HUES6 (cell line): ENCODE data around the gene RPL22.

Experiments used
- H3K27ac ChIP-seq: 2 replicates; pipeline ENCODE4 v1.7.0; 2013; ENCODE audit warnings: low read depth, mild to moderate bottlenecking, low read length, inconsistent platforms
- H3K27me3 ChIP-seq: 2 replicates; pipeline ENCODE4 v1.6.1; 2013; ENCODE audit warnings: low read length; ENCODE audit not compliant: control insufficient read depth, insufficient read depth
- H3K36me3 ChIP-seq: 2 replicates; pipeline ENCODE4 v1.6.1; 2013; ENCODE audit warnings: low read length; ENCODE audit not compliant: control insufficient read depth, insufficient read depth
- H3K4me1 ChIP-seq: 2 replicates; pipeline ENCODE4 v1.6.1; 2013; ENCODE audit warnings: low read length; ENCODE audit not compliant: control insufficient read depth, insufficient read depth
- H3K4me3 ChIP-seq: 2 replicates; pipeline ENCODE4 v1.5.1; 2013; ENCODE audit warnings: low read depth, low read length
- H3K9ac ChIP-seq: one replicate; pipeline ENCODE4 v1.6.1; 2013; ENCODE audit warnings: mild to moderate bottlenecking, low read length
- H3K9me3 ChIP-seq: 2 replicates; pipeline ENCODE4 v1.6.1; 2013; ENCODE audit warnings: low read depth, low read length; ENCODE audit not compliant: control insufficient read depth, insufficient read depth

RPL22 gene

GRCh38 chr1:6178751-6179563, 20.4 kb downstream of the RPL22 start:
- peaks cover 18% of the 10 kb centered on the region; the same call in 1 of the 2 replicates for H3K4me1 ChIP-seq
- no peaks in the 10 kb centered on the region for H3K36me3 ChIP-seq
- peak overlapping the region; percentile 51 for H3K4me3 ChIP-seq
- peaks cover 85% of the 10 kb centered on the region for H3K27me3 ChIP-seq
- no peak overlapping the region for H3K9ac ChIP-seq
- no peaks in the 10 kb centered on the region for H3K9me3 ChIP-seq
- H3K27ac ChIP-seq = no peak overlapping the region

GRCh38 chr1:6177681-6178380, 21.6 kb downstream of the RPL22 start:
- H3K9ac ChIP-seq = no peak overlapping the region
- H3K9me3 ChIP-seq = no peaks in the 10 kb centered on the region
- H3K27me3 ChIP-seq = peaks cover 81% of the 10 kb centered on the region

GRCh38 chr1:6176779-6177178, 22.6 kb downstream of the RPL22 start:
- no peak overlapping the region for H3K4me3 ChIP-seq
- no peaks in the 10 kb centered on the region for H3K9me3 ChIP-seq
- no peak overlapping the region for H3K9ac ChIP-seq
- H3K27ac ChIP-seq = no peak overlapping the region
- peaks cover 18% of the 10 kb centered on the region; the same call in 1 of the 2 replicates for H3K4me1 ChIP-seq
- no peaks in the 10 kb centered on the region for H3K36me3 ChIP-seq
- H3K27me3 ChIP-seq = peaks cover 72% of the 10 kb centered on the region

More at GRCh38 chr1:6177681-6178380, 21.6 kb downstream of the RPL22 start:
- H3K27ac ChIP-seq = no peak overlapping the region
- H3K36me3 ChIP-seq = no peaks in the 10 kb centered on the region
- H3K4me3 ChIP-seq = no peak overlapping the region
- peaks cover 18% of the 10 kb centered on the region; the same call in 1 of the 2 replicates for H3K4me1 ChIP-seq

- no peaks in the 10 kb centered on the region for H3K9me3 ChIP-seq
- H3K9ac ChIP-seq = no peak overlapping the region
- no peaks in the 10 kb centered on the region for H3K36me3 ChIP-seq
- peaks cover 7% of the 10 kb centered on the region; the same call in 1 of the 2 replicates for H3K4me1 ChIP-seq
- H3K4me3 ChIP-seq = no peak overlapping the region
- H3K27me3 ChIP-seq = peaks cover 58% of the 10 kb centered on the region
- H3K27ac ChIP-seq = no peak overlapping the region
Measured at GRCh38 chr1:6175411-6175828, 24.0 kb downstream of the RPL22 start.

DNA sequence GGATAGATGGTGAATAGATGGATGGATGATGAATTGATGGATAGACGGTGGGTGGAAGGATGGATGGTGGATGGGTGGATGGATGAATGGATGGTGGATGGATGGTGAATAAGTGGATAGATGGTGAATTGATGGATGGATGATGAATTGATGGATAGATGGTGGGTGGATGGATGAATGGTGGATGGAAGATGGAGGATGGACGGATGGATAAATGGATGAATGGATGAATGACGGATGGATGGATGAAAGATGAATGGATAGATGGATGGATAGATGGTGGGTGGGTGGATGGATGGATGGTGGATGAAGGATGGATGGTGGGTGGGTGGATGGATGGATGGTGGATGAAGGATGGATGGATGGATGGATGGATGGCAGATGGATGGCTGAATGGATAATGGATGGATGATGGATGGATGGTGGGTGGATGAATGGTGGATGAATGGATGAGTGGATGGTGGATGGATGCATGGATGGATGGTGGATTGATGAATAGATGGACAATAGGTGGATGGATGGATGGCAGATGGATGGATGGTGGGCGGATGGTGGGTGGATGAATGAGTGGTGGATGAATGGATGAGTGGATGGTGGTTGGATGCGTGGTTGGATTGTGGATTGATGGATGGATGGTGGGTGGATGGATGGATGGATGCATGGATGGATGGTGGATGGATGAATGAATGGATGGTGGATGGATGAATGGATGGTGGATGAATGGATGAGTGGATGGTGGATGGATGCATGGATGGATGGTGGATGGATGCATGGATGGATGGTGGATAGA, 24.6 kb downstream of the RPL22 start:
- no peak overlapping the region for H3K9ac ChIP-seq

DNA sequence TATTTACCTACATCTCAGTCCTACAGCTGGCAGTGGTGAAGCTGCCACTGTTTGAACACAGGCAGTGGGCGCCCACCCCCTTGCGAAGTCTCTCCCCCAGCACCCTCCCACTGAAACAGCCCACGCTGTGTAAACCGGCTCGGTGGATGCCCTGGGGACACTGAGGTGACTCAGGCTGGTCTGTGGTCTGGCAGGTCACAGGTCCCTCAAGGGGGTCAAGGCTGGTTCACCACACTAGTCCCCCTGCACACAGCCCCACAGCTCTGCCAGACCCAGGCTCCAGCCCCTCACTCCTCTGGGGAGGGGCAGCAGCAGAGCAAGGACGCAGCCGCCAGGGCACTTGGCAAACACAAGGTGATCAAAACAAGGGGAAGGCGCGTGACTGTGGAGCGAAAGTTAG, 26.8 kb downstream of the RPL22 start:
- H3K4me3 ChIP-seq = no peak overlapping the region
- H3K27me3 ChIP-seq = peaks cover 39% of the 10 kb centered on the region
- H3K27ac ChIP-seq = no peak overlapping the region
- H3K9me3 ChIP-seq = no peaks in the 10 kb centered on the region
- H3K9ac ChIP-seq = no peak overlapping the region
- no peaks in the 10 kb centered on the region for H3K36me3 ChIP-seq
- H3K4me1 ChIP-seq = no peaks in the 10 kb centered on the region

More for the DNA sequence above, 24.6 kb downstream of the RPL22 start:
- Histone ChIP-seq H3K4me1 (peaks cover 7% of the 10 kb centered on the region; the same call in 1 of the 2 replicates), H3K36me3 (no peaks in the 10 kb centered on the region), H3K27ac (no peak overlapping the region), H3K9me3 (no peaks in the 10 kb centered on the region), H3K27me3 (peaks cover 53% of the 10 kb centered on the region), H3K4me3 (no peak overlapping the region)

GRCh38 chr1:6171548-6172124, 27.8 kb downstream of the RPL22 start:
- H3K9ac ChIP-seq = no peak overlapping the region
- no peaks in the 10 kb centered on the region for H3K36me3 ChIP-seq
- no peak overlapping the region for H3K4me3 ChIP-seq
- no peak overlapping the region for H3K27ac ChIP-seq
- H3K4me1 ChIP-seq = no peaks in the 10 kb centered on the region
- H3K27me3 ChIP-seq = peaks cover 33% of the 10 kb centered on the region
- no peaks in the 10 kb centered on the region for H3K9me3 ChIP-seq

DNA sequence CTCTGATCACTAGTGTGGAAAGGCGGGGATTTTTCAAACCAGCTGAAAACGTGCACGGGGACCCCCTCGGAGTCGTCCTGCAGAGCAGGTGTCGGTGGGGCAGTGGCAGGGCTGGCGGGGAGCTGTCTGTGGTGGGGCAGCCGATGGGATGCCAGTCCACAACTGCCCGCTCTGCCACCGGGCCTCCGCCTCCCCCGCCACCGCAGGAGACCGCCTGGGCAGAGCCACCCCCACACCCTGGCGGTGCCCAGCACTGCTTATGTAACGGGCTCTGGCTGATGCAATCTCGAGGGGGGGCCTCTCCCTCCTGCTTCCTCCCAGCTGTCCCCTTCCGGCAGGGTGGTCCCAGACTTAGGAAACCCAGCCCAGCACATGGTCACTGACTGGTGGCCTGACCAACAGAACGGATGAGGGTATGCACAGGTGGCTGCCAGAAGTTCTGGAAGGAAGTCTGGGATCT, 28.6 kb downstream of the RPL22 start:
- peaks cover 25% of the 10 kb centered on the region; the same call in 1 of the 2 replicates for H3K27me3 ChIP-seq
- H3K4me1 ChIP-seq = no peaks in the 10 kb centered on the region
- H3K9me3 ChIP-seq = no peaks in the 10 kb centered on the region
- no peak overlapping the region for H3K9ac ChIP-seq
- H3K27ac ChIP-seq = no peak overlapping the region
- no peak overlapping the region for H3K4me3 ChIP-seq
- H3K36me3 ChIP-seq = no peaks in the 10 kb centered on the region

DNA sequence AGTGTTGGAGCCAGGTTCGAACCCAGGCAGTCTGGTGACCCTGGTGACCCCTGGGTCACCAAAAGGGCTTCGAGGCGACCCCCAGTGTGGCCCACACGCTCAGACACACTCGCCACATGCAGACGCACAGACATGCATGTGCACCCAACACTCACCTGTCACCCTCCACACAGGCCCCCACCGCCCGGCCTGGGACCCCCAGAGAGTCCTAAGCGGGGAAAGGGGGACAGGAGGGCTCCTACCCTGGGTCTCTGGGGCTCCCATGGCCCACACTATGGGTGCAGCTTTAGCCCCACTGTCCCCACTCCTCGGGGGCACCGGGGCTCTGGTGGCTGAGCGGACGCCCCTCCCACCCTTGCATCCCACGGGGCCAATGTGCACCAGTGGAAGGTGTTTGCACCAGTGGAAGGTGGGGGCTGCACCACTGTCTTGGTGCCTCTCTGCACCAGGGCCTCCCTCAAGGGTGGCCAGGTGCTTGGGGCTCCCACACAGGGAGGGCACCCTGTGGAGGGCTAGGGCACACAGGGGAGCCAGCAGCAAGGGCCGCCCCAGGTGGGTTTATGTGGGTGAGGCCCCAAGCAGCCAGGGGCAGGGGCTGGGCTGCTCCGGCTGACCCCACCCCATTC, 29.2 kb downstream of the RPL22 start:
- H3K9me3 ChIP-seq = no peaks in the 10 kb centered on the region
- H3K27me3 ChIP-seq = peaks cover 22% of the 10 kb centered on the region; the same call in 1 of the 2 replicates
- no peaks in the 10 kb centered on the region for H3K4me1 ChIP-seq
- no peak overlapping the region for H3K27ac ChIP-seq
- no peak overlapping the region for H3K4me3 ChIP-seq
- H3K9ac ChIP-seq = no peak overlapping the region
- H3K36me3 ChIP-seq = no peaks in the 10 kb centered on the region

DNA sequence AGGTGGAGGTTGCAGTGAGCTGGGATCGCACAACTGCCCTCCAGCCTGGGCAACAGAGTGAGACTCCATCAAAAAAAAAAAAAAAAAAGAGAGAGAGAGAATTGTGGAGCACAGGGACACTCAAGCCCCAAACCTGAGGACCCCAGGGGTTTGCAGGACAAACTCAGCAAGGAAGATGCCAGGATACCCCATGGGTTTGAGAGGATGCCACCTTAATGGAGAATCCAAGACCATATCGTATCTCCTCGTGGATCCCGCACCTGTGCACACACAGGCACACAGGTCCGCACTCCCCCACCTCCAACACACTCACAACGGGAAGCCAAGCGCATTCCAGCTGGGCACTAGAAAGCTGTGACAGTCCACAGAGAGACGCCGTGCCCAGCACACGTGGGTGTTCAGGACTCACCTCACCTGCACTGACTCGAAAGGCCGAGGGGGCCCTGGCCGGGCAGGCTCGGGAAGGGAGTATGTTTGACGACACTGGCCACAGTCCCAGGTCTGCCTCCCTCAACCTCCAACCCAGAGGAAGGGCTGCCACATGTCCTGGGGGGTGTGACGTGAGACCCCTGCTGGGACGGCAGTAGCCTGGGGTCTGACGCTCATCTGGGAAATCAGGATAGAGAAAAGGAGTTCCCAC, 30.3 kb downstream of the RPL22 start:
- H3K4me3 ChIP-seq = no peak overlapping the region
- H3K27ac ChIP-seq = no peak overlapping the region
- H3K27me3 ChIP-seq = peaks cover 12% of the 10 kb centered on the region; the same call in 1 of the 2 replicates
- no peaks in the 10 kb centered on the region for H3K36me3 ChIP-seq
- no peaks in the 10 kb centered on the region for H3K9me3 ChIP-seq
- no peaks in the 10 kb centered on the region for H3K4me1 ChIP-seq
- no peak overlapping the region for H3K9ac ChIP-seq
